ENCODE data around the gene ZNF593.

The ZNF593 gene

DNA sequence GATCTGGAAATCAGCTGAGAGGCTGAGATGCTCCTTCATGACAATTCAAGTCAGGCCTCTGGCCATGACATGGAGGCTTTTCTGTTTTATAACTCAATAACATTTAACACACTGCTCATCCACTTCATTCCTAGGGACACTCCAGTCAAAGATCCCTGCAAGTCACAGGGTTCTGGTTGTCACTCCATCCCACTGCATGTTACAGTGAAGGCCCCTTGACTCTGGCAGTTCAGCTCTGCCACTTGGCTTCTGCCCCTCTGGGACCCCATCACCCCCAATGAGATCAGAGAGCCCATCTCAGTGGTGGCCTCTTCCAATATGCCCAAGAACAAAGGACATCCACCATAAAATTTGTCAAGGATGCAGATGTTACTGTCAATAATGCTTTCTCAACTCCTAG, 20.8 kb upstream of the ZNF593 start:
- no peak for DNase-seq (ENCODE audit: low spot score)

DNA sequence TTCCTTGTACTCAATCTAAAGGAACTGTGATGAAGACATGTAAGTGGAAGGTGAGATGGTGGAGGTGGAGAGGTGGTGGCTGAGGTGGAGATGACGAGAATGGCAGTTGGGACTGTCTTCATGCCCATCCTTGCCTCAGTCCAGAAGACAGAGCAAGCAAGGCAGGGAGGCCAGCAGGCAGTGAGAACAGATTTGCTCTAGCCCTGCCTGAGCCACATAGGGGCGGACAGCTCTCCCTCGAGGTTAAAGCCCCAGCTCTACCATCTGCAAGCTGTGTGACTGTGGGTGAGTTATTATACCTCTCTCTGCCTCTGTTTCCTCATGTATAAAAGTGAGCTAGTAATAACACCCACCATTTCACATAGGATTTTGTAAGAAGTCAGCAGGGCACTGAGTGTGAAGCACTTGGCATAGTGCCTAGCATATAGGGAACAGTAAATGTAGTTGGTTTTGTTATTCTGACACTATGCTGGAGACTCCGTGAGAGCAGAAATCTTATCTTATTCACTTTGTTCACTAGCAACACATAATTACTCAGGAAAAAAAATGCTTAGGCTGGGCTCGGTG, 15.7 kb upstream of the ZNF593 start:
- no peak for DNase-seq (ENCODE audit: low spot score)

GRCh38 chr1:26154750-26155149, 15.0 kb upstream of the ZNF593 start:
- no peak for DNase-seq (ENCODE audit: low spot score)

DNA sequence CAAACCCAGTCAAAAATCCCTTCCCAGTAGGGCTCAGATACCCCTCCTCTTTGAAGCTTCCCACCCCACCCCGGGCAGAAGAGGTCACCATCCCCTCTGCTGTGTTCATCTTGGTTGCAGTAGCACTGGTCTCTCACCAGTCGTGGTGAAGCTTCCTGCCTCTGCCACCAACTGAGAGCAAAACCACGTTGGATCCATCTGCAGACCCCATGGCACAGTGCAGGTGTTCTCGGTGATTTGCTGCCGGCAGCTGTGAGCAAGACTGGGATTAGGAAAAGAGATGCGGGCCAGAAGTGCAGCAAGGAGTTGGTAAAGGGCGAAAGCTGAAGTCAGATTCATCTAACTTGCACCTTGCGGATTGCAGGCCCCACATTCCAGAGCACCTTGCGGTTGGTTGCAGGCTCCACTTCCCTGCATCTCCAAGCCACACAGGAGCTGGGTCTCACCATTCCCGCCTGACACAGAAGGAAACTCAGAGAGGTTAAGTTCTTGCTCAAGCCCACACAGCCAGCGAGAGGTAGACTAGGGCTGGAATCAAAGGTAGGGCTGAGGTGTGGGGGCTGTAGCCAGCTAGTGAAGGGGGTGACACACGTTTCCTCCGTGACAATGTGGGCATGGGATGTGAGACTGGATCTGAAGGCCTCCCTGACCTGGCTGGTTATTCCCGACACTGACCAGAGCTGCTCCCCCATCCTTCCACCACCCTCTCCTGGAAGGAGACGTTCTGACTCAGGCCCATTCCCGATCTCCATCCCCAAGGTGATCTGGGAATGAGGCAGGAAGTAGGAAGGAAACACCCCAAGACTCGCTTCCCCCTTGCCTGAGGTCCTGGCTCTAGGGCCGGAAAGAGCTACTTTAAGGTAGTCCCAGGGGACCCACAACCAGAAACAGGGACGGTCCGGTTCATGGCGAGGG, 14.1 kb upstream of the ZNF593 start:
- no peak for DNase-seq (ENCODE audit: low spot score)

DNA sequence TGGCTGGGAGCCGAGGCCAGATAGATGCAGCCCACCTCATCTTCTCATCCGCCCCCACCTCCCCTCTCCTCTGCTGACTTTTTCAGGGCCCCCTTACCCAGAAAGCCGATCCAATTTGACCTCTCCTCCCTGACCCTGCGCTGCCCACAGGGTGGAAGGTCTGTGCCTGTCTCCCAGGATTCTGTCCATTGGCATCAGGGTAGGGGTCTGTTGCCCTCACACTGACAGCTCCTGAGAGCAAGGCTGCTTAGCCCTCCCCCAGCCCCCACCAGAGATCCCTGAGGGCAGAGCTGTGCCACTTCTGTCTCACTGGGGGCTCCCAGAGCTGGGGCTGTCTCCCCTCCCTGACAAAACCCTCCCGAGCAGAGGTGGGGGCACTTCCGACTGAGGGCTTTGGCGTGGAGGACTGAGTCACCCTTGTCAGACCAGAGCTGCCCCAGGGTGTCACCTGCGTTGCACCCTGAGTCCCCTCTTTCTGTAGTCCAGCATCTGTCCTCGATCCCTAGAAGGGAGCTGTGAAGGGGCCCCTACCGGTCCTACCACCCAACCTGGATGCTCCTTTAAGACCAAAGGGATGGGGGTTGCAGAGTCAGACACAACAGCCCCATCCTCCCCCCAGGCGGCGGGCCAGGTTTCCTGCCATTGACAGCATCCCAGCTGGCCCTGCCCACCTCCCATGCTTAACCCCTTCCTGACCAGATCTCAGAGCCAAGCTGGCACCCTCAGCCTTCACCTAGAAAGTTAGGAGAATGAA, 13.2 kb upstream of the ZNF593 start:
- DNase-seq (ENCODE audit: low spot score): no peak

DNA sequence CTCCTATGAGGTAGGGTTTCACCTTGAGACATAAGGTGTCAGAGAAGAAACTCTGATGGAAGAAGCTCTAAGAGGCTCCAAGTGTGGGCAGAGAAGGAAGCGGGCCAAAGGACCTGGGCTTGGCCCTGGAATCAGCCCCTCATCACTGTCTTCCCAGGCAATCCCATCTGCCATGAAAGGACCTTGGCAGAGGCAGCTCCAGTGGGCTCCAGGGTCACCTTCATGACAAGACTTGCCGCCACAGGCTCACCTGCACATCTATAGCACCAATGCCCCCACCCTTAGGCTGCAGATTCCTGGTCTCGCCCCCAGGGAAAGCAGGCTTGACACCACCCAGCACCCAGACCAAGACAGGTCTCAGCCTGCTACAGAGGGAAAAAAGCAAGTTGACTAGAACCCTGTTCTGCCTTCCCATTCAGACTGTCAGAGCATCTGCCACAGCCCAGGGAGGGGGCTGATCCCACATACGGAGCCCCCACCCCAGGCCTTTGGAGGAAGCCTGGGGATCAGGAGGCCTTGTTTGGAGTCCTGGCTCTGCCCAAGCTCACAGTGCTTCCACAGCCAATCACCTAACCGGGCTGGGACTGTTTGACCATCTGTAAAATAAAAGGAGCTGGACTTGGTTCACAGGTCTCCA, 11.3 kb upstream of the ZNF593 start:
- DNase-seq (ENCODE audit: low spot score): no peak

GRCh38 chr1:26158908-26159742, 10.6 kb upstream of the ZNF593 start, which contains the start of gene FAM110D:
TSS of gene FAM110D (plus strand) at chr1:26159079. CDS start at chr1:26161292, 2,213 bp downstream.
- no peak for DNase-seq (ENCODE audit: low spot score)

- DNase-seq (ENCODE audit: low spot score): no peak
These were observed 10.0 kb upstream of the ZNF593 start for GRCh38 chr1:26159743-26160039.

GRCh38 chr1:26160527-26161414, 8.9 kb upstream of the ZNF593 start:
- no peak for DNase-seq (ENCODE audit: low spot score)

DNA sequence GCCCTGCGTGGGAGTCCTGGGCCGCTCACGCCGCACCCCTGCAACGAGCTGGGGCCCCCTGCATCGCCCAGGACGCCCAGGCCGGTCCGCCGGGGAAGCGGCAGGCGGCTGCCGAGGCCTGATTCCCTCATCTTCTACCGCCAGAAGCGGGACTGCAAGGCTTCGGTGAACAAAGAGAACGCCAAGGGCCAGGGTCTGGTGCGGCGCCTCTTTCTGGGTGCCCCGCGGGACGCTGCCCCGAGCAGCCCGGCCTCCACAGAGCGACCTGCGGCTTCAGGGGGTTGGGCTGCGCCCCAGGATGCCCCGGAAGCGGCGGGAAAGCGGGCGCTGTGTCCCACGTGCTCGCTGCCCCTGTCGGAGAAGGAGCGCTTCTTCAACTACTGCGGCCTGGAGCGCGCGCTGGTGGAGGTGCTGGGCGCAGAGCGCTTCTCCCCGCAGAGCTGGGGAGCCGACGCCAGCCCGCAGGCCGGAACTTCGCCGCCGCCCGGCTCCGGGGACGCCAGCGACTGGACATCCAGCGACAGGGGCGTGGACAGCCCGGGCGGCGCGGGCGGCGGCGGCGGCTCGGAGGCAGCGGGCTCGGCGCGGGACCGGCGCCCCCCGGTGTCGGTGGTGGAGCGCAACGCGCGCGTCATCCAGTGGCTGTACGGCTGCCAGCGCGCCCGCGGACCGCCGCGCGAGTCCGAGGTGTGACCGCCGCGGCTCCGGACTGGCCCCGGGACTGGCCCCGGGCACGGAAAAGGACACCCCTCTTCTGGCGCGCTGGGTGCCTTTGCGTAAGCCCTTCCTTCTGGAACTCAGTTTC, 8.1 kb upstream of the ZNF593 start:
- peak; percentile 64 for DNase-seq (ENCODE audit: low spot score)

DNA sequence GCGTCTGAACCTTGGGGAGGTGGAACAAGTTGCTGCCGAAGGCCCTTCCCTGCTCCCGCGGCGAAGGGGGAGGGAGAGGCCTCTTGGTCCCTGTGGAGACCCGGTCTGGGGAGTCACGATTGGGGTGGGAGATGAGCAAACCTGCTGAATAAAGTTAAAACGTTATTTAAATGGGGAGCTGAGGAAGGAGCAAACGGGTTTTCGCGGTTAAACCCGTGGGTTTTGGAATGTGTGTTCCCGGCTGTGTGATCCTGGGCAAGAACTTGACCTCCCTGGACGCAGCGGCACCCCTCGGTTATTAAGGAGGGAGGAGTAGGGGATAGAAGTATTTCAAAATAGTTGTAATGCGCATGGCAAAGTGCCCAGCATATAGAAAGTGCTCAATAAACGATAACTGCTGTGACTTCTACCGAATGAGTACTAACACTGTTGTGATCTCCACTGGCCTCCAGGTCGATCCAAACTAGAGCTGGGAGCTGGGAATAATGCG, 7.4 kb upstream of the ZNF593 start:
- DNase-seq (ENCODE audit: low spot score): peak; percentile 56

GRCh38 chr1:26163684-26164035, 6.0 kb upstream of the ZNF593 start:
- DNase-seq (ENCODE audit: low spot score): no peak

DNA sequence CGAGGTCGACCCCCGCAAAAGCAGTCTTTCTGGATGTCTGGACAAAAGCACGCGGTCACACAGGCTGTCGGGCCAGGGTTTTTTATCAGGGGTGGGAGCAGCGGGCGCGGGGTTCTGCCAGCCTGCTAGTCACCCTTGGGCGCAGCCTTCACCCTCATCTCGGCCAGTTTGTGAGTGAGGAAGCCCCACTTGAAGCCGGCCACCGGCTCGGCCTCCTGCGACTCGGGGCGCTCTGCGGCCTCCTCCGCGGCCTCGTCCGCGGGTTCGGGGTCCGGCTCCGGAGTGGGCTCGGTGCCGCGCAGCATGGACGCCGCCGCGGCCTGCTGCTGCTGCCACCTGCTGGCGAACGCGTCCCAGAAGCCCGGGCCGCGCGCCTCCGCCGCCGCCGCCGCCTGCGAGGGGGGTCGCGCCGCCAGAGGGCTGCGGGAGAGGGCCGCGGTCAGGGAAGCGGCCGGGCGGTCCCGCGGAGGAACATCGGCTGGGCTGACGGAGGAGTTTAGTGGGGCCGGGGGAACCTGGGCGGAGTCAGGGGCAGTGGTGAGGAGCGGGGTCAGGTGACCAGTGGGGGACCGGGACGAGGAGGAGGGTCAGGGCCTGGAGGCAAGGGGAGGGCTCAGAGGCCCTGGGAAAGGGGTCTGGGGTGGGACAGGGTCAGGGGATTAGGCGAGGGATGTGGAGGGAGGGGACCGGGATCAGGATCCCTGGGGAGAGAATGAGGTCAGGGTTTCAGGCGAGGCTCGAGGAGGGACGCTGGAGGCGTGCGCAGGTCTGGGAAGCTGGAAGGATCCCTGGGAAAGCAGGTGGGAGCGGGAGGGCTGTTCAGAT, 5.5 kb upstream of the ZNF593 start:
- DNase-seq (ENCODE audit: low spot score): peak; percentile 75

- no peak for DNase-seq (ENCODE audit: low spot score)
These were observed 4.6 kb upstream of the ZNF593 start for GRCh38 chr1:26164861-26165842.

- DNase-seq (ENCODE audit: low spot score): no peak
These were observed 2.9 kb upstream of the ZNF593 start for GRCh38 chr1:26166719-26167281.

- DNase-seq (ENCODE audit: low spot score): no peak
These were observed 1.1 kb upstream of the ZNF593 start, which contains the start of gene C1orf232 for GRCh38 chr1:26168410-26169197. TSS of gene C1orf232 (minus strand) at chr1:26168963. CDS start at chr1:26168499, 464 bp downstream.
